Measurements from ENCODE around the gene U2AF2. TPM values are rescaled to one million over a fixed set of nuclear protein-coding genes. Genes with fewer than 3 reads are reported as not detected.

U2AF2 gene
- total RNA-seq, 1 experiment from 2014 or later = 107 TPM

DNA sequence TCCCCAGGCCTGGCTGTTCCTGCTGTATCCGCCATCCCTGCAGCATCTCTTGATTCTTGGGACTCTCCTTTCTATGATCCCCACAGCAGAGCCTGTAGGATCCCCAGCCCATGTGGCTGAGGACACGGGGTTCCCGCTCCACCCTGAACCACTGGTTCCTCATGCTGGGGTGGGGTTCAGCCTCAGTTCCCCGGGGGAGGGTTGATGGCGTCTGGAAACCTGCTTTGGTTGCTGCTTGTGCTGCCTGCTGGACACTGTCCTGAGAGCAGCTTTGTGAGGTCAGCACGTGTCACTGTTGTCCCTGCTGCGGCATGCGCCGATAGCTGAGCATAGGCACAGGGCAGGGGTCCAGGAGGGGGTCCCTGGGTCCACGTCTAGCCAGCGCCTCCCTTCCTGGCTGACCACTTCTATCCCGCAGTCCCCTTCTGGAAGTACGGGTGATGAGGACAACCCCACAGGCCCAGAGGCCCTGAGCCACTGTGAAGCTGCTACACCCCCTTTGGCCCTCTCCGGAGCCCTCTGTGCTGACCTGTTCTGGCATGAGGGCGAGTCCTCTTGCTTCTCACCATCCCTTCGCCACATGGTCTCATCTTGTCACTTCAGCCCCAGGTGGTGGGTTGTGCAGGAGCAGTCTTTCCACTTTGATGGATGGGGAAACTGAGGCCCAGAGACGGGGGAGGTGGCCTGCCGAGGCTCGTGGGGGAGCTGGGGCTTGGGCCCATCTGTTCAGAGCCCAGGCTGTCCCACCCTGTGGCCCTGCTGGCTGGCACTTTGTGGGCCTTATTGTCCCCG lies 25.7 kb downstream of the U2AF2 start:
- no peak overlapping the region for H3K9ac ChIP-seq (ENCODE audit: low read length)
- H3K27ac ChIP-seq (ENCODE audit: low read length) = no peak overlapping the region
- DNase-seq = no peak
- H3K36me3 ChIP-seq (ENCODE audit: insufficient read depth, low read length) = peaks cover 36% of the 10 kb centered on the region; the same call in 1 of the 2 replicates
- no peaks in the 10 kb centered on the region for H3K9me3 ChIP-seq (ENCODE audit: low read length)
- no peaks in the 10 kb centered on the region for H3K27me3 ChIP-seq (ENCODE audit: low read length)
- no peak overlapping the region for H3K4me3 ChIP-seq (ENCODE audit: low read length)
- H3K9me2 ChIP-seq (replicated peaks; ENCODE audit: insufficient read depth, low read length) = no peaks in the 10 kb centered on the region
- no peak overlapping the region for H2AFZ ChIP-seq (ENCODE audit: low read length)
- peaks cover 94% of the 10 kb centered on the region for H3K79me2 ChIP-seq (ENCODE audit: low read length)
- no peak overlapping the region for H3K4me2 ChIP-seq (ENCODE audit: low read depth, low read length, poor library complexity, severe bottlenecking)
- H4K20me1 ChIP-seq (ENCODE audit: insufficient read depth, low read depth, low read length) = peaks cover 55% of the 10 kb centered on the region
- peaks cover 34% of the 10 kb centered on the region for H3K4me1 ChIP-seq (ENCODE audit: low read length)

DNA sequence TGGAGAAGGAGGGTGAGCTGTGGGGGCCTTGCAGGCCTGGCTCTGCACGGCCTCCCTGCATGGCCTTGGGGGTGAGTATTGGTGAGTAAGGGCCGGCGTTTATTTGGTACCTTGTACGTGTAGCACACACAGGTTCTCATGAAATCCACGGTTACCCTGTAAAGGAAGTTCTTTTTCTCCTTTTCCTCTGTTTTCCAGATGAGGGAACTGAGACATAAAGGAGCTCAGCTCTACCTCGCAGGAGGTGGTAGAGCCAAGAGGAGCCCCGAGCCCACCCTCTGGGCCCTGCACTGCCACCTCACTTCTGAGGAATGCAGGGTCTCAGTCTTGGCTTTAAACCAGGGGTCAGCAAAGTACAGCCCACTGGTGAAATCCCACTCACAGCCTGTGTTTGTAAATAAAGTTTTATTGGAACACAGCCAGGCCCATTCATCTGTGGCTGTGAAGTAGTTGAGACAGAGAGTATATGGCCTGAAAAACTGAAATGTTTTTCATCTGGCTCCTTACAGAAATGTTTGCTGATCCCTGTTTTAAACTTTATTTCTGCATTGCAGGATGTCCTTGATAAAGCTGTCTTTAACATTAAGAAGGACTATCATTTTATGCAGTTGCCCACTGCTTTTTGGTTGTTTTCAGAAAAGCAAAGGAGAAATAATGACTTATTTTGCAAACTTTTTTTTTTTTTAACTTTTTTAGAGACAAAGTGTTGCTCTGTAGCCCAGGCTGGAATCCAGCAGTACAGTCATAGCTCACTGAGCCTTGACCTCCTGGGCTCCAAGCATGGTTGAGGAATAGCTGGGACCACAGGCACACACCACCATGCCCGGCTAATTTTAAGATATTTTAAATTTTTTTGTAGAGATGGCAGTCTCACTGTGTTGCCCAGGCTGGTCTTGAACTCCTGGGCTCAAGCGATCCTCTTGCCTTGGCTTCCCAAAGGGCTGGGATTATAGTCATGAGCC lies 26.6 kb downstream of the U2AF2 start:
- DNase-seq = no peak
- H3K27me3 ChIP-seq (ENCODE audit: low read length) = no peaks in the 10 kb centered on the region
- H3K36me3 ChIP-seq (ENCODE audit: insufficient read depth, low read length) = peaks cover 36% of the 10 kb centered on the region; the same call in 1 of the 2 replicates
- H3K9me2 ChIP-seq (replicated peaks; ENCODE audit: insufficient read depth, low read length) = no peaks in the 10 kb centered on the region
- H3K4me2 ChIP-seq (ENCODE audit: low read depth, low read length, poor library complexity, severe bottlenecking) = no peak overlapping the region
- peaks cover 28% of the 10 kb centered on the region for H3K4me1 ChIP-seq (ENCODE audit: low read length)
- no peak overlapping the region for H3K9ac ChIP-seq (ENCODE audit: low read length)
- H2AFZ ChIP-seq (ENCODE audit: low read length) = no peak overlapping the region
- H3K9me3 ChIP-seq (ENCODE audit: low read length) = no peaks in the 10 kb centered on the region
- H3K79me2 ChIP-seq (ENCODE audit: low read length) = peaks cover 94% of the 10 kb centered on the region
- no peak overlapping the region for H3K4me3 ChIP-seq (ENCODE audit: low read length)
- H4K20me1 ChIP-seq (ENCODE audit: insufficient read depth, low read depth, low read length) = peaks cover 52% of the 10 kb centered on the region
- H3K27ac ChIP-seq (ENCODE audit: low read length) = no peak overlapping the region

DNA sequence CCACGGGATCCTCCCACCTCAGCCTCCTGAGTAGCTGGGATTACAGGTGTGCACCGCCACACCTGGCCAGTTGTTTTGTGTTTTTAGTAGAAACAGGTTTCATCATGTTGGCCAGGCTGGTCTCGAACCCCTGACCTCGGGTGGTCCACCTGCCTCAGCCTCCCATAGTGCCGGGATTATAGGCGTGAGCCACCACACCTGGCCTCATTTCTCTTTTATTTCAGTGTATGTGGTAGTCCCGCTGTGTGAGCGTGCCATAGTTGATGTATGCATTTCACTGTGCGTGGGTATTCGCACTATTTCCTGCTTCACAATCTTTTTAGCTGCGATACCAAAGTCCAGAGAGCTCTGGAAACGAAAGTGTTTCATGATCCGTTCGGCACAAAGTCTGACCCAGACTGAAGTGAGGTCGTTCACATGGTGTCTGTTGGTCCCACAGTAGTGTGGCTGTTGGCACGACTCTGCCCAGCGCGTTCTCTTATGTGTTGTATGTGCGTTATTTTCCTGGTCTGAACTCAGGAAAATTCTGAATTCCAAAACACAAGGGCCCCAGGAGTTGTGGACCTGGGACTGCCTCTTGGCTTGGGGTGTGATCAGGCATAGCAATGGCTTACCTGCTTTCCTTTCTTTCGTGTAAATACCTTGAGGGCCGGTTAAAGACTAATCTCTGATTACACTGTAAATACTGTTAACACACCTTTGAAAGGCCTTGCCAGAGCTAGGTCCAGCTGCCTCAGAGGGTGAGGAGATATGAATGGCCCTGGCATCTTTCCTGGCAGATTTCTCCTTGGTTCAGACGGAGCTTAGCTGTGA lies 28.8 kb downstream of the U2AF2 start:
- H3K4me1 ChIP-seq (ENCODE audit: low read length) = peaks cover 5% of the 10 kb centered on the region
- no peak overlapping the region for H3K4me3 ChIP-seq (ENCODE audit: low read length)
- peaks cover 70% of the 10 kb centered on the region for H4K20me1 ChIP-seq (ENCODE audit: insufficient read depth, low read depth, low read length)
- DNase-seq = no peak
- H3K79me2 ChIP-seq (ENCODE audit: low read length) = peaks cover 88% of the 10 kb centered on the region
- H3K4me2 ChIP-seq (ENCODE audit: low read depth, low read length, poor library complexity, severe bottlenecking) = no peak overlapping the region
- no peak overlapping the region for H3K27ac ChIP-seq (ENCODE audit: low read length)
- no peak overlapping the region for H2AFZ ChIP-seq (ENCODE audit: low read length)
- H3K9me3 ChIP-seq (ENCODE audit: low read length) = no peaks in the 10 kb centered on the region
- H3K36me3 ChIP-seq (ENCODE audit: insufficient read depth, low read length) = peaks cover 38% of the 10 kb centered on the region
- H3K27me3 ChIP-seq (ENCODE audit: low read length) = no peaks in the 10 kb centered on the region
- H3K9ac ChIP-seq (ENCODE audit: low read length) = no peak overlapping the region
- H3K9me2 ChIP-seq (replicated peaks; ENCODE audit: insufficient read depth, low read length) = no peaks in the 10 kb centered on the region

DNA sequence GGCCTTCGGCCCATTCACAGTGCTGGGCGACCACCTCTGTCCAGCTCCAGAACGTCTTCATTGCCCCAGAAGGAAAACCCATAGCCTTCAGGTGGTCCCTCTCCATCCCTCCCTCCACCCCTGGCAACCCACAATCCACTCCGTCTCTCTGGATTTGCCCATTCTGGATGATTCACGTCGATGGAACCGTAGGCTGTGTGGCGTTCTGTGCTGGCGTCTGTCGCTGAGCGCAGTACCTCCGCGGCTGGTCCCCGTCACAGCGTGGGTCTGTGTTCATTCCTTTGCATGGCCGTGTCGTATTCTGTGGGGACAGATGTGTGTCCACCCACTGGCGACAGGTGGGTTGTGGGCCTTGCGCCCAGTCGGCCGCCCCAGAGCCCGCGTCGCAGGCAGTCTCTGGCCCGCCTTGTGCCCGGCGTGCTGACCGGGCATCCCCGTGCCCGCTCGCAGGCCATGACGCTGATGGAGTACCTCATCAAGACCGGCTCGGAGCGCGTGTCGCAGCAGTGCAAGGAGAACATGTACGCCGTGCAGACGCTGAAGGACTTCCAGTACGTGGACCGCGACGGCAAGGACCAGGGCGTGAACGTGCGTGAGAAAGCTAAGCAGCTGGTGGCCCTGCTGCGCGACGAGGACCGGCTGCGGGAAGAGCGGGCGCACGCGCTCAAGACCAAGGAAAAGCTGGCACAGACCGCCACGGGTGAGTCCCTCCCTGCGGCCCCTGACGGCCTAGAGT lies 30.3 kb downstream of the U2AF2 start:
- Histone ChIP-seq H3K79me2 (ENCODE audit: low read length) (peaks cover 73% of the 10 kb centered on the region), H3K27me3 (ENCODE audit: low read length) (no peaks in the 10 kb centered on the region), H3K9me2 (replicated peaks; ENCODE audit: insufficient read depth, low read length) (no peaks in the 10 kb centered on the region), H3K4me1 (ENCODE audit: low read length) (no peaks in the 10 kb centered on the region), H3K9me3 (ENCODE audit: low read length) (no peaks in the 10 kb centered on the region), H3K36me3 (ENCODE audit: insufficient read depth, low read length) (peaks cover 29% of the 10 kb centered on the region), H2AFZ (ENCODE audit: low read length) (no peak overlapping the region), H4K20me1 (ENCODE audit: insufficient read depth, low read depth, low read length) (peaks cover 66% of the 10 kb centered on the region), H3K4me3 (ENCODE audit: low read length) (no peak overlapping the region), H3K27ac (ENCODE audit: low read length) (no peak overlapping the region), H3K9ac (ENCODE audit: low read length) (no peak overlapping the region), H3K4me2 (ENCODE audit: low read depth, low read length, poor library complexity, severe bottlenecking) (no peak overlapping the region)
- DNase-seq = no peak

DNA sequence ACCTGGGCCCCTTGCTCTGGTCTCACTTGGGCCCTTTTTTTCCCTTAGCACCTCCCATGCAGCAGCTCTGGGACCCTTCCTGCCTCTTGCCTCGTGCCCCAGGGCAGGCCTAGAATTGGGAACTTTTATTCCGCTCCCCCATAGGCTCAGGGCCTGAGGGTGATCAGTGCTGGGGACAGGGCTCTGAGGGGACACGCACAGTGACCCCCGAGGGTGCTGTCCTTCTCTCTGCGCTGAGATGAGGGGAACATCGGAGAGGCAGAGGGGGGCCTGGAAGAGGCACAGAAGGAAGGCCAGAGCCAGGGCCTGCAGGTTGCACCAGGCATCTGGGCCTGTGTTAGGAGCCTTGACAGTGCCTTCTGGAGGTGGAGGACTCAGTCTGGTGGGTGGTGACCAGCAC lies 30.9 kb downstream of the U2AF2 start:
- Histone ChIP-seq H3K79me2 (ENCODE audit: low read length) (peaks cover 67% of the 10 kb centered on the region), H3K9me3 (ENCODE audit: low read length) (no peaks in the 10 kb centered on the region), H3K4me1 (ENCODE audit: low read length) (no peaks in the 10 kb centered on the region), H2AFZ (ENCODE audit: low read length) (no peak overlapping the region), H3K9me2 (replicated peaks; ENCODE audit: insufficient read depth, low read length) (no peaks in the 10 kb centered on the region), H3K4me2 (ENCODE audit: low read depth, low read length, poor library complexity, severe bottlenecking) (no peak overlapping the region), H3K27me3 (ENCODE audit: low read length) (no peaks in the 10 kb centered on the region), H3K36me3 (ENCODE audit: insufficient read depth, low read length) (peaks cover 29% of the 10 kb centered on the region), H3K27ac (ENCODE audit: low read length) (no peak overlapping the region), H3K4me3 (ENCODE audit: low read length) (no peak overlapping the region), H4K20me1 (ENCODE audit: insufficient read depth, low read depth, low read length) (peaks cover 65% of the 10 kb centered on the region), H3K9ac (ENCODE audit: low read length) (no peak overlapping the region)
- DNase-seq = no peak

DNA sequence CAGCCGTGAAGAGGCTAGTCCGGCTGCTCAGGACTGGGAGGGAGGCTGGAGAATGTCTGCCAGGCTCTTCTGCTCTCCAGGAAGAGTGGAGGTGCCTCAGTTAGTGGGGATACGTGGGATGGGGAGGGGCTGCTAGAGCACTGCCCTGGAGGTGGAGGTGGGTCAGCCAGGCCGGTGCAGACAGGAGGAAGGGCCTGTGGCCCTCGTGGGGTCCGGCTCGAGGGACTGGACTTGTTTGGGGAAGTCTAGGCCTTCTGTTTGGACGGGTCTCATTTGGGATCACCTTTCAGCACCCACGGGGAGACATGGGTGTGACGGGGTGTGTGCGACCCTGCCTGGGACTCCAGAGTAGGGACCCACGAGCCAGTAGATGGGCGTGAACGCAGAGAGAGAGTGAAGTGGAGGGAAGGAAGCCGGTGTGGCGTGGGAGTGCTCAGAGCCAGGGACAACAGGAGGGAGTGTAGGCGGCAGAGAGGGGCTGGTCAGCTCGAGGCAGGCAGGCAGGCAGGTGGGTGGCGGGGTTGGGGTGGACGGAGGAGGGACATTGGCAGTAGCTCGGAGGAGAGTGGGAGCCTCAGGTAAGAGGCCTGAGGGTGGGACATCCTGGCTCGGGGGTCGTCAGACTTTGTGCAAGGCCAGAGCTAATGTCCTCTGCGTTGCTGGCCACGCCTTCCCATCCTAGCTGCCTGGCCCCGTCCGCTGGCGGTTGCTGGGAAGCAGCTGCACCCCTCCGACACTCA lies 31.6 kb downstream of the U2AF2 start:
- Histone ChIP-seq H3K9ac (ENCODE audit: low read length) (no peak overlapping the region), H2AFZ (ENCODE audit: low read length) (no peak overlapping the region), H3K36me3 (ENCODE audit: insufficient read depth, low read length) (peaks cover 25% of the 10 kb centered on the region), H3K4me1 (ENCODE audit: low read length) (no peaks in the 10 kb centered on the region), H3K4me3 (ENCODE audit: low read length) (no peak overlapping the region), H4K20me1 (ENCODE audit: insufficient read depth, low read depth, low read length) (peaks cover 58% of the 10 kb centered on the region), H3K9me2 (replicated peaks; ENCODE audit: insufficient read depth, low read length) (no peaks in the 10 kb centered on the region), H3K9me3 (ENCODE audit: low read length) (no peaks in the 10 kb centered on the region), H3K4me2 (ENCODE audit: low read depth, low read length, poor library complexity, severe bottlenecking) (no peak overlapping the region), H3K79me2 (ENCODE audit: low read length) (peaks cover 60% of the 10 kb centered on the region), H3K27ac (ENCODE audit: low read length) (no peak overlapping the region), H3K27me3 (ENCODE audit: low read length) (no peaks in the 10 kb centered on the region)
- no peak for DNase-seq
